Lower lobe of right lung (tissue), 2 donors: Measurements from ENCODE around the gene CTNNB1. TPM values are rescaled to one million over a fixed set of nuclear protein-coding genes. Genes with fewer than 3 reads are reported as not detected.

Source experiments
- ATAC-seq, 2 donors: fragments of 200-7000 bp; cut with Tn5 transposase; one replicate each; pipeline ENCODE4 v1.9.1; 2020 to 2022; ENCODE audit warnings: mild to moderate bottlenecking in 2 of 2, moderate library complexity in 2 of 2
- DNase-seq: peaks from one replicate; pipeline ENCODE4 v3.0.0-alpha.2; 2020
- H3K27ac ChIP-seq: fragments of 200-600 bp; one replicate; pipeline ENCODE4 v1.8.0; 2022
- H3K27me3 ChIP-seq: fragments of 200-600 bp; one replicate; pipeline ENCODE4 v1.8.0; 2022; ENCODE audit warnings: low read depth
- H3K36me3 ChIP-seq: fragments of 200-600 bp; one replicate; pipeline ENCODE4 v1.8.0; 2022; ENCODE audit warnings: mild to moderate bottlenecking
- H3K4me1 ChIP-seq: fragments of 200-600 bp; one replicate; pipeline ENCODE4 v1.8.0; 2022
- H3K4me3 ChIP-seq: fragments of 200-600 bp; one replicate; pipeline ENCODE4 v1.8.0; 2022; ENCODE audit warnings: mild to moderate bottlenecking
- H3K9me3 ChIP-seq: fragments of 200-600 bp; one replicate; pipeline ENCODE4 v1.8.0; 2022
- intact Hi-C: fragments of 100-400 bp; cut with DNase I; formaldehyde crosslinking; loops from one replicate; pipeline ENCODE4 v1.11.0; 2022
- total RNA-seq: library from RNA; stranded (reverse); fragmentation: NEBNext Ultra II Directional; extraction: Animal tissue kit (Norgen Biotek cat#: 25700); gene quantifications from one replicate; pipeline ENCODE4 v1.2.1, GENCODE V29; 2021
- TF ChIP-seq, protein P1 (sequence below): fragments of 200-600 bp; IDR thresholded peaks from one replicate; pipeline ENCODE4 v1.8.0; 2022; ENCODE audit warnings: antibody characterized with exemption, mild to moderate bottlenecking
- donor health status: DM: no; HTN: yes; CAD: no; lungs with severe emphysema.

CTNNB1 gene
- total RNA-seq, 1 donor from 2014 or later = 332 TPM

DNA sequence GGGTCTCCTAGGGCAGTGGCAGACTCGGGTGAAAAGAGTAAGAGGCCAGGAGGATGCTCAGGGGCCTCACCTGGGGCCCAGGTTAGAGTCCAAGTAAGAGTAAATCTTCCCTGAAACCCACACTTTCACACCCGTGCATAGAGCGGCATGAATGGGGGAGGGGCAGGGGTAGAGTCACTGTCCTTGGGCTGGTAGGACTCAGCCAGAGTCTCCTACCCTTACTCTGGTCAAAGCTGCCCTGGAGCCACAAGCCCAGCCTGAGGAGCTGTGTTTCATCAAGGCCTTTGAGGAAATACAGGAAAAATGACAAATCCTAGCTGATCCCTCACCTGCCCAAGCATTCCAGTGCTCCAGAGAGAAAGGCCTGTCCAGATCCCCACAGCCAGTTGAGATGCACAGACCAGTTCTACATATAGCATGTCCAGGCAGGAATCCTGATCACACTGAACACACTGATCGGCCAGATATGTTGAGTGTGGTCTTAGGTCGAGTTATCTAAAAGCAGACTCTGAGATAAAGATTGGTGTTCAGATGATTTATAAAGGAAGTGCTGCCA, 16.7 kb upstream of the CTNNB1 start:
- H3K27me3 ChIP-seq = no peaks in the 10 kb centered on the region
- ATAC-seq = no peak
- H3K36me3 ChIP-seq = no peaks in the 10 kb centered on the region
- no peak overlapping the region for H3K27ac ChIP-seq
- no peak for DNase-seq
- TF ChIP-seq, protein P1, sequence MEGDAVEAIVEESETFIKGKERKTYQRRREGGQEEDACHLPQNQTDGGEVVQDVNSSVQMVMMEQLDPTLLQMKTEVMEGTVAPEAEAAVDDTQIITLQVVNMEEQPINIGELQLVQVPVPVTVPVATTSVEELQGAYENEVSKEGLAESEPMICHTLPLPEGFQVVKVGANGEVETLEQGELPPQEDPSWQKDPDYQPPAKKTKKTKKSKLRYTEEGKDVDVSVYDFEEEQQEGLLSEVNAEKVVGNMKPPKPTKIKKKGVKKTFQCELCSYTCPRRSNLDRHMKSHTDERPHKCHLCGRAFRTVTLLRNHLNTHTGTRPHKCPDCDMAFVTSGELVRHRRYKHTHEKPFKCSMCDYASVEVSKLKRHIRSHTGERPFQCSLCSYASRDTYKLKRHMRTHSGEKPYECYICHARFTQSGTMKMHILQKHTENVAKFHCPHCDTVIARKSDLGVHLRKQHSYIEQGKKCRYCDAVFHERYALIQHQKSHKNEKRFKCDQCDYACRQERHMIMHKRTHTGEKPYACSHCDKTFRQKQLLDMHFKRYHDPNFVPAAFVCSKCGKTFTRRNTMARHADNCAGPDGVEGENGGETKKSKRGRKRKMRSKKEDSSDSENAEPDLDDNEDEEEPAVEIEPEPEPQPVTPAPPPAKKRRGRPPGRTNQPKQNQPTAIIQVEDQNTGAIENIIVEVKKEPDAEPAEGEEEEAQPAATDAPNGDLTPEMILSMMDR = no peak
- no peaks in the 10 kb centered on the region for H3K9me3 ChIP-seq
- no peaks in the 10 kb centered on the region for H3K4me1 ChIP-seq
- H3K4me3 ChIP-seq = no peak overlapping the region
- intact Hi-C loops = no loop called here

DNA sequence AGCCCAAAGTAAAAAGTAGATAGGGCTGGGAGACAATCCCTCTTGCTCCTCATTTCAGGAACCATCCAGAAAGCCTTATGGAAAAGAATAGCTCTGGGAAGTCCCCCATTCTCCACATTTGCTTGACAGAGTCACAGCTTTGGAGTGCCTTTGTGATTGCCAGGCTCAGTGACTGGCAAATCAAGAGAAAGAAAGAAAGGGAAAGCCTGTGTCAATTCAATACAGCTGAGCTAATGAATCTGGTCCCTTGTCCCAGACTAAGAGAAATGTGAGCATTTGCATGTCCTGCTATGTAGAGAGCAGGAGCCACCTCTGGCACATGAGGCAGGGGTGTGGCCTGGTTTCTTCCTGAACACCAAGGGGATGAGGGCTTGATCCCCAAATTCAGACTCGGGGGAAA, 14.9 kb upstream of the CTNNB1 start:
- Histone ChIP-seq H3K9me3 (no peaks in the 10 kb centered on the region), H3K27ac (no peak overlapping the region), H3K4me3 (no peak overlapping the region), H3K4me1 (no peaks in the 10 kb centered on the region), H3K36me3 (no peaks in the 10 kb centered on the region), H3K27me3 (no peaks in the 10 kb centered on the region)
- intact Hi-C loops = no loop called here
- no peak for DNase-seq
- ATAC-seq = no peak
- TF ChIP-seq, protein P1 = no peak

DNA sequence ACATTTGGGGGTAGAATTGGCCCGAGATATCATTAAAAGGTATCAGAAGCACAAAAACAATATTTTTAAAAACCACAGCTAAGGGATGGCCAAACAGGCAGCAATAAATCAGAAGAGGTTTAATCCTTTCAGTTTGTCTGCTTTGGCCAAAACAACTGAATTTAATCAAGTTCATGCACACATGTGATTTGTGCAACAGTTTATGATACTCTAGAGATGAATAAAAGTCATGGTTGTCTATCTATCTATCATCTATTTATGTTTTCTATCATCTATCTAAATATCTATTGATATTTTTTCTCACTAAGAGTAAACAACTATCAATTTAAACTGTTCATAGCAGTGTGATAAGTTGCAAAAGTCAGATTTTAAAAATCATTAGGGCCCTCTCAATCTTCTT, 13.0 kb upstream of the CTNNB1 start:
- no peak overlapping the region for H3K27ac ChIP-seq
- ATAC-seq = no peak
- no peak overlapping the region for H3K4me3 ChIP-seq
- no peak for DNase-seq
- H3K27me3 ChIP-seq = no peaks in the 10 kb centered on the region
- TF ChIP-seq, protein P1 = no peak
- intact Hi-C loops = no loop called here
- H3K4me1 ChIP-seq = no peaks in the 10 kb centered on the region
- no peaks in the 10 kb centered on the region for H3K9me3 ChIP-seq
- H3K36me3 ChIP-seq = no peaks in the 10 kb centered on the region

DNA sequence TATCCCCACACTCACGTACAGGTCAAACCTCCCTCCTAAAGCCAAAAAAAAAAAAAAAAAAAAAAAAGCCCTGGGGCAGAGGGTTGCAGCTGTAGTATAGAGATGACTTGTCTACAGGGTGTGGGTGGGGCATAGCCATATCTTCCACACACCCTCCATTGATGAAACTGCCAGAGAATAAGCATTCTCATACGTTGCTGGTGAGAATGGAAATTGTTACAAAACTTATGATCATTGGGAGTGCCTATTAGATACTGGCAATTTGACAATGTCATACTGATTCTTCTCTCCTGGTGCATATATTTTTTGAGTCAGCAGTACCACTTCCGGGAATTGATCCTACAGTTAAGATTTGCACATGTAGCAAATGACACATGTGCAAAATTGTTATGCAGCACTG, 11.0 kb upstream of the CTNNB1 start:
- H3K36me3 ChIP-seq = no peaks in the 10 kb centered on the region
- TF ChIP-seq, protein P1 = no peak
- ATAC-seq = no peak
- no peak overlapping the region for H3K27ac ChIP-seq
- no peaks in the 10 kb centered on the region for H3K9me3 ChIP-seq
- H3K4me1 ChIP-seq = no peaks in the 10 kb centered on the region
- H3K4me3 ChIP-seq = no peak overlapping the region
- intact Hi-C loops = no loop called here
- H3K27me3 ChIP-seq = no peaks in the 10 kb centered on the region
- no peak for DNase-seq

DNA sequence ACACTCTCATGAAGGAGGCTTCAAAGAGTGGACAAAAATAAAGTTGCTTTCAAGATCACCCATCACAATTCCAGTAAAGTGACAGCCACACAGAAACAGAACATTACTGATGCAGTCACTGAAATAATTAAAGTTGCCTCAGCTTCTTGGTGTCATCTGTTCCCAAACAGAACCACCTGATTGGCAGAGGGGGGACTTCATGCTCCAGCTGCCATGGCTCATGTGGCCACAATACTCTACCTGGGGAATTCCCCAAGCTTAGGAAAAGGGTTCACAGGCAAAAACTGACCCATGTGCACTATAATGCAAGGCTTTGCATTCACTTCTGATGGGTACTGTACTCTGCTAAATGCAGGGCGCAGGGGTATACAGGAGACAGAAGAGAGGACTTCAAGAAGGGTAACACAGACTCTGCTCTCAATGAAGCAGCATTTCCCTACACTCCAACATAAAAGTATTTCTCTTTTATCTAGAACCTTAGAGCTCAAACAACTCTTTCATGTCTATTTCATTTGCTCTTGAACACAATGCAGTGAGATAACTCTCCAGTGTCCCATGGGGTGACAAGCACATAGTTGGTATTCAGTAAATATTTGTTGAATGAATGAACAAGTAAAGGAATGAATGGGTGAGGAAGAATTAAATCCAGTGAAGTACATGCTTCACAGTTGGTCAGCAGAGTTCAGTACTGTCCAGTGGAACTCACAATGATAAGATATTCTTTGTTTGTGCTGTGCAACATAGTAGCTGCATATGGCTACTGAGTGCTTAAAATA, 8.6 kb upstream of the CTNNB1 start:
- TF ChIP-seq, protein P1 = no peak
- Histone ChIP-seq H3K4me1 (no peaks in the 10 kb centered on the region), H3K9me3 (no peaks in the 10 kb centered on the region), H3K27ac (no peak overlapping the region), H3K4me3 (no peak overlapping the region), H3K27me3 (no peaks in the 10 kb centered on the region), H3K36me3 (no peaks in the 10 kb centered on the region)
- DNase-seq (no peak), ATAC-seq (peak in 1 of 2 donors; percentile 24)
- intact Hi-C loops = no loop called here
